ENCODE results near the gene FRRS1L.
"Not testable (repeated sequence)": the region's sequence is repeated elsewhere in the genome, so short reads cannot be mapped to it uniquely, and the experiment has no call there.

FRRS1L gene

DNA sequence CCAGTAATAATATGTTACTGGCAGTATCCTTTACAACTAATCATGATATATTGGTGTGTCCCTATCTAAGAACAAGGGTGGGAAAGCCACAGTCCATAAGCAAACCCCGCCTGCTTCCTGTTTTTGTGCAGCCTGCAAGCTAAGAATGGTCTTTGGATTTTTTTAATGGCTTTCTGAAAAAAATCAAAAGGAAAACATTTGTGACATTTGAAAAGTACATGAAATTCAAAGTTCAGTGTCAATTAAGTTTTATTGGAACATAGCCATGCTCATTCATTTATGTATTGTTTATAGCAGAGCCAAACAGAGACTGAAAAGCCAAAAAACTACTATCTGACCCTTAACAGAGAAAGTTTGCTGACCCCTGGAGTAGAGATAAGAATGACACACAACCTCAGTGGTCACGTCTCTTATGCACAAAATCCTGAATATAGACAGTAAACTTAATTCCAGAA is 34.5 kb downstream of the FRRS1L start:
- Histone ChIP-seq H3K27ac (no peak overlapping the region), H3K4me3 (no peak overlapping the region), H3K9me3 (ENCODE audit: low read depth, low read length) (no peaks in the 10 kb centered on the region), H3K9ac (ENCODE audit: insufficient read length) (no peak overlapping the region), H3K36me3 (ENCODE audit: insufficient read depth, low read length) (no peaks in the 10 kb centered on the region)
- DNase-seq (ENCODE audit: low read depth, low spot score): no peak
- TF ChIP-seq EZH2 (IDR thresholded peaks at IDR 0.05) (no peak), FOXP2 (optimal IDR thresholded peaks at IDR 0.05; ENCODE audit: control extremely low read depth, extremely low read length, insufficient read depth) (no peak), POLR2AphosphoS5 (IDR thresholded peaks at IDR 0.05; ENCODE audit: borderline replicate concordance, low read depth, low read length) (no peak)

DNA sequence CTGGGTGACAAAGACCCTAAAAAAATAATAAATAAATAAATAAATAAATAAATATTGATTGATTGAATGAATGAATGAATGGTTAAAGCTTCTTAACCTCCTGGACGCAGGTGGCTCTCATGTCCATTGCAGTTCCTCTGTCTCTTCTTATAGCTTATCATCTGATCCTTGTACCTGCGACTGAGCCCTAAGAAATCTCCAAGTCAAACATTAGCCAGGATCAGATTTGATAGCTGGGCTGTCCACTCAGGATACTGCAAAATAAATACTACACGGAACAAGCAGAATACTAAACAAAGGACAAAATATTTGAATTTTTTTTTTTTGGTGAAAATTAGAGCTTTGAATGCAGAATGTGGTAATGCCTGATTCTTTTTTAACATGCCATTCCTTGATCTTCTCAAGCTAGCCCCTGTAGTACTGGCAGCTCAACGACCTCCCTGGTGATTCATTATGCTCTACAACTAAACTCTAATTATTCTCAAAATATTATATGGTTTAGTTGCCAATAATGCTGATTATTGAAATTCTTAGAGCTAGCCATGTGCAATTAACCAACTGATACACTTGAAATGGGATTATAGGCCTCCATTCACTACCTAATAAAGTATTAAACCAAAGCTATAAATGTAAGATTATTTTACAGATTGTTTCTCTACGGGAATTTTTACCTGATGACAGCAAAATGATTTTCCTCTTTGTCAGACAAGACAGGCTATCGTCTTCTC is 37.4 kb downstream of the FRRS1L start:
- Histone ChIP-seq H3K4me3 (no peak overlapping the region), H3K9ac (ENCODE audit: insufficient read length) (no peak overlapping the region), H3K36me3 (ENCODE audit: insufficient read depth, low read length) (no peaks in the 10 kb centered on the region), H3K9me3 (ENCODE audit: low read depth, low read length) (no peaks in the 10 kb centered on the region), H3K27ac (no peak overlapping the region)
- TF ChIP-seq POLR2AphosphoS5 (IDR thresholded peaks at IDR 0.05; ENCODE audit: borderline replicate concordance, low read depth, low read length): no peak
- no peak for TF ChIP-seq EZH2 (IDR thresholded peaks at IDR 0.05)
- DNase-seq (ENCODE audit: low read depth, low spot score): no peak

DNA sequence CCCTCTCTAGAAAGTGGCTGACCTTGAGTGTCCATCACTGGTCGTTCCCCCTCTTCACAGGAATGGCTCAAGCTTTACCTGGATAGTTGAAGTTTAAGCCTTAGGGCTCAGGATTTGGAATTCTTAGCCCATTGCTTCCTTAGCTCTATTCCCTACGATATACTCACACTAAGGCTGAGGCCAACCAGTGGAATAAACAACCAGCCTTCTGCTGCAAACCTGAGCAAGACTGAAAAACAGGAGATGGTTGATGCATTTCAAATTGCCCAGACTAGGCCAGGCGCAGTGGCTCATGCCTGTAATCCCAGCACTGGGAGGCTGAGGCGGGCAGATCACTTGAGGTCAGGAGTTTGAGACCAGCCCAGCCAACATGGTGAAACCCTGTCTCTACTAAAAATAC is 40.4 kb downstream of the FRRS1L start:
- not testable (repeated sequence) for H3K36me3 ChIP-seq (ENCODE audit: insufficient read depth, low read length); DNase-seq (ENCODE audit: low read depth, low spot score); H3K9me3 ChIP-seq (ENCODE audit: low read depth, low read length); H3K4me3 ChIP-seq; H3K9ac ChIP-seq (ENCODE audit: insufficient read length); H3K27ac ChIP-seq

DNA sequence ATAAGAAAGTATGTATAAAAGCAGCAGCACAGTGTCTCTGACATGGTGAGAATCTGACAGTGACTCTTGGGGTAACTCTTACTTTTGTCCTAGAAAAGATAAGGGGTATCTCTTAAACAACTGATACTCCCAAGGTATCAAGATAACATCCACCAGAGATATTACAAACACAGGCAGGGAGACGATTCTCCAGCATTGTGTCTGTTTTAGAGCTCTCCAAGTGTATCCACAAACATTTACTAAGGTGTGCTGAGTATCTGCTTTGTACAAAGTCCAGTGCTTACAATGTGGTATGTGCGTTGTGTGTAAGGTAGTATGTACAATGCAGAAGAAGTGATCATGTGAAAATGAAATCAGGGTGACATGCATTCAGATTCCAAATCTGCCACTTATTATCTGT is 42.9 kb downstream of the FRRS1L start:
- DNase-seq (ENCODE audit: low read depth, low spot score): no peak
- no peak overlapping the region for H3K4me3 ChIP-seq
- H3K36me3 ChIP-seq (ENCODE audit: insufficient read depth, low read length): no peaks in the 10 kb centered on the region
- no peak overlapping the region for H3K9ac ChIP-seq (ENCODE audit: insufficient read length)
- TF ChIP-seq FOXP2 (optimal IDR thresholded peaks at IDR 0.05; ENCODE audit: control extremely low read depth, extremely low read length, insufficient read depth) (no peak), EZH2 (IDR thresholded peaks at IDR 0.05) (no peak), POLR2AphosphoS5 (IDR thresholded peaks at IDR 0.05; ENCODE audit: borderline replicate concordance, low read depth, low read length) (no peak)
- no peak overlapping the region for H3K27ac ChIP-seq
- H3K9me3 ChIP-seq (ENCODE audit: low read depth, low read length): no peaks in the 10 kb centered on the region

DNA sequence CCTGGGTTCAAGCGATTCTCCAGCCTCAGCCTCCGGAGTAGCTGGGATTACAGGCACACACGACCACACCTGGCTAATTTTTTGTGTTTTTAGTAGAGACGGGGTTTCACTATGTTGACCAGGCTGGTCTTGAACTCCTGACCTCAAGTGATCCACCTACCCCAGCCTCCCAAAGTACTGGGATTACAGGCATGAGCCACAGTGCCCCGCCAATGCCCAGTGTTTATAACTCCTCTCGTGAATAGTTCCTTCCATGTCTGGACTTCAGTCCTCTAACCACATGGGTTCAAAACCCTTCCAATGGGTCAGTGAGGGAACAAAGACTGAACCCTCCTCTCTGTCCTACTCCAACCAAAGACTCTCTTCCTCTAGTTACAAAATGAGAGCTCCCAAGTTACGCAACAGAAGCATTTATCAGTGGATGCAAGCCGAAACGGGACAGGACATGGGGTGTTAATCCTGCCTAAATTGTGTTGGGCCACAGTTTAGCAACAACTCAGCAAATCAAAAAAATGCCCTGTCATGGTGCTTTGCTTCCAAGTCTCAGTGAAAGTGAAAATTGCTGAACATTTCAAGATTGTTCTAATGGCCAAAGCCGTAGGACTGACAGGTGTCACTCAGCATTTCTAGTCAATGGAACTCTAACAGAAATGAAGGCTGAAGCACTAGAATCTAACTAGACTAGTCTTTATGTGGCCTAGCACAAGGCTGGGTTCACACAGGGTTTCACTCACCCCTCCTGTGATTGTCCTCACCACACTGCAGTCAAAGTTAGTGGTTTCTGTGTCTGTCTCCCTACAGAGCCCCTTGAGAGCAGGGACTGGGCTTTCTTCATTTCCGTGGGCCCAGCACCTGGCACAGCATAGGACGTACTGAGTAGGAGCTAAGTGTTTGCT is 44.1 kb downstream of the FRRS1L start:
- no peaks in the 10 kb centered on the region for H3K36me3 ChIP-seq (ENCODE audit: insufficient read depth, low read length)
- no peak overlapping the region for H3K27ac ChIP-seq
- H3K9me3 ChIP-seq (ENCODE audit: low read depth, low read length): no peaks in the 10 kb centered on the region
- H3K4me3 ChIP-seq: no peak overlapping the region
- TF ChIP-seq EZH2 (IDR thresholded peaks at IDR 0.05) (no peak), FOXP2 (optimal IDR thresholded peaks at IDR 0.05; ENCODE audit: control extremely low read depth, extremely low read length, insufficient read depth) (no peak), POLR2AphosphoS5 (IDR thresholded peaks at IDR 0.05; ENCODE audit: borderline replicate concordance, low read depth, low read length) (no peak)
- no peak for DNase-seq (ENCODE audit: low read depth, low spot score)
- no peak overlapping the region for H3K9ac ChIP-seq (ENCODE audit: insufficient read length)

DNA sequence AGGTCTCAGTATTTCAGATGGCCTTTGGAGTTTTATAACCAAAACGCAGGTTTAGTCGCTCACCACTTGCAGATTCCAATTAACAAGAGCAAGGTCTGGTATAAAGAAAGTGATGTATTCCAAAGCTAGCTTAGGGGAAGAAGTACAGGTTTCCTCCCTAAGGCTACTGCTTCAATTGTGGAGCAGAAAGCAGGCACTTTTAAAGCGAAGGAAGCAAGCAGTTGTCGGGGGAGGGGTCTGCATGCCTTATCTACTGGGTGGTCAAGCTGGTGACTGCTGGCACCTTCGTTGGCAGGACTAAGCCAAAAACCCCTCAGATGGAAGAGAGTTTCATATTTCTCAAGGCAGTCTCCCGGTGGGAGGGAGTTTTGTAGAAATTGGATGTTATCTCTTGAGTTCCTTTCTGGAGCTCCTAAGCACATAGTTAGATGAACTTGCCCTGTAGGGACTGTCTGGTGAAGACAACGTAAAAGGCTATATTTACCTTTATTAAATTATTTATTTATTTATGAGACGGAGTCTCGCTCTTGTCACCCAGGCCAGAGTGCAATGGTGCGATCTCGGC is 45.7 kb downstream of the FRRS1L start:
- no peak overlapping the region for H3K9ac ChIP-seq (ENCODE audit: insufficient read length)
- H3K27ac ChIP-seq: no peak overlapping the region
- 0 out of 2 replicates have a peak, but pooled peaks cover 5% of the 10 kb centered on the region for H3K36me3 ChIP-seq (ENCODE audit: insufficient read depth, low read length)
- TF ChIP-seq EZH2 (IDR thresholded peaks at IDR 0.05): no peak
- TF ChIP-seq POLR2AphosphoS5 (IDR thresholded peaks at IDR 0.05; ENCODE audit: borderline replicate concordance, low read depth, low read length): no peak
- no peaks in the 10 kb centered on the region for H3K9me3 ChIP-seq (ENCODE audit: low read depth, low read length)
- DNase-seq (ENCODE audit: low read depth, low spot score): no peak
- no peak overlapping the region for H3K4me3 ChIP-seq

DNA sequence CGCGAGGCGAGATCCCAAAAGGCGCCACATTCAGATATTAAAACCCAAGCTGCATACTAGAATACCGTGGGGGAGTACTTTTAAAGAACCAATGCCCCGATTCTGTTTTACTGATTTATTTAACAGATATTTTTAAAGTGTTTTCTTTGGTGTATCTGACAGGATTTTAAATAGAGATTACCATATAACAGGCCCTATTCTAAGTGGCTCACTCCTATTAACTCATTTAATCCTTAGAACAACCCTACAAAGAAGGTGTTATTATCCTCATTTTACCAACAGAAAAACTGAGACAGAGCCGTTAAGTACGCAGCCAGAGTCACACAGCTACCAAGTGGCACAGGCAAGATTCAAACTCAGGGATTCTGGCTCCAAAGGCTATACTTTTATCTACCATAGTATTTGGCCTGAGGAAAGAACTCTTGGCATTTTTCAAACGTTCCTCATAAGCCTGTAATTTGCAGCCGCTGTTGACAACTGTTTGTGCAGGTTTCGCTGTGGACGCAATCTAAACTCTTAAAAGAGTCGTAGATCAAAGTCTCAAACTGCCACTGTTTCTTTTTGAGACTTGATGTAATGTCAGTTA is 46.8 kb downstream of the FRRS1L start:
- H3K27ac ChIP-seq: peak overlapping the region; percentile 81
- no peak for DNase-seq (ENCODE audit: low read depth, low spot score)
- peak overlapping the region; percentile 73 for H3K4me3 ChIP-seq

More for the DNA sequence above, 46.8 kb downstream of the FRRS1L start:
- Histone ChIP-seq H3K9me3 (ENCODE audit: low read depth, low read length) (no peaks in the 10 kb centered on the region), H3K36me3 (ENCODE audit: insufficient read depth, low read length) (0 out of 2 replicates have a peak, but pooled peaks cover 5% of the 10 kb centered on the region), H3K9ac (ENCODE audit: insufficient read length) (peak overlapping the region; percentile 86)
- TF ChIP-seq EZH2 (IDR thresholded peaks at IDR 0.05): no peak
- TF ChIP-seq POLR2AphosphoS5 (IDR thresholded peaks at IDR 0.05; ENCODE audit: borderline replicate concordance, low read depth, low read length): no peak
- no peak for TF ChIP-seq FOXP2 (optimal IDR thresholded peaks at IDR 0.05; ENCODE audit: control extremely low read depth, extremely low read length, insufficient read depth)
